ENCODE results near the gene ZNF827. TPM values are rescaled to one million over a fixed set of nuclear protein-coding genes. Genes with fewer than 3 reads are reported as not detected.

ZNF827 gene
- total RNA-seq, 1 donor, result 9.1 TPM

GRCh38 chr4:145895056-145895455 lies 43.6 kb downstream of the ZNF827 start:
- no peak overlapping the region for H3K4me3 ChIP-seq (ENCODE audit: low read depth, low read length)
- no peak for DNase-seq (ENCODE audit: low read depth)
- TF ChIP-seq CTCF (IDR thresholded peaks at IDR 0.05; ENCODE audit: insufficient read depth, low read depth, low read length), result no peak

GRCh38 chr4:145891958-145892357 lies 46.7 kb downstream of the ZNF827 start:
- no peak for DNase-seq (ENCODE audit: low read depth)
- H3K4me3 ChIP-seq (ENCODE audit: low read depth, low read length), result no peak overlapping the region
- no peak for TF ChIP-seq CTCF (IDR thresholded peaks at IDR 0.05; ENCODE audit: insufficient read depth, low read depth, low read length)

GRCh38 chr4:145890689-145891088 lies 47.9 kb downstream of the ZNF827 start:
- no peak overlapping the region for H3K4me3 ChIP-seq (ENCODE audit: low read depth, low read length)
- no peak for DNase-seq (ENCODE audit: low read depth)
- no peak for TF ChIP-seq CTCF (IDR thresholded peaks at IDR 0.05; ENCODE audit: insufficient read depth, low read depth, low read length)

- peak; percentile 16 for TF ChIP-seq CTCF (IDR thresholded peaks at IDR 0.05; ENCODE audit: insufficient read depth, low read depth, low read length)
- no peak for DNase-seq (ENCODE audit: low read depth)
- H3K4me3 ChIP-seq (ENCODE audit: low read depth, low read length), result no peak overlapping the region
Measured at GRCh38 chr4:145888393-145888792, 50.2 kb downstream of the ZNF827 start.

- H3K4me3 ChIP-seq (ENCODE audit: low read depth, low read length), result no peak overlapping the region
- DNase-seq (ENCODE audit: low read depth), result peak; percentile 74
- TF ChIP-seq CTCF (IDR thresholded peaks at IDR 0.05; ENCODE audit: insufficient read depth, low read depth, low read length), result peak; percentile 9
Measured at GRCh38 chr4:145887241-145887991, 51.2 kb downstream of the ZNF827 start.

- DNase-seq (ENCODE audit: low read depth), result no peak
- TF ChIP-seq CTCF (IDR thresholded peaks at IDR 0.05; ENCODE audit: insufficient read depth, low read depth, low read length), result no peak
- H3K4me3 ChIP-seq (ENCODE audit: low read depth, low read length), result no peak overlapping the region
Measured at GRCh38 chr4:145886871-145887240, 51.8 kb downstream of the ZNF827 start.

- H3K4me3 ChIP-seq (ENCODE audit: low read depth, low read length), result no peak overlapping the region
- TF ChIP-seq CTCF (IDR thresholded peaks at IDR 0.05; ENCODE audit: insufficient read depth, low read depth, low read length), result no peak
- no peak for DNase-seq (ENCODE audit: low read depth)
Measured at GRCh38 chr4:145885666-145886065, 53.0 kb downstream of the ZNF827 start.
